ENCODE results near the gene DNAJB1.
A peak's percentile ranks its signal among the peaks of the same experiment; 100 is the strongest.
"Not testable (repeated sequence)": the region's sequence is repeated elsewhere in the genome, so short reads cannot be mapped to it uniquely, and the experiment has no call there.

The DNAJB1 gene

DNA sequence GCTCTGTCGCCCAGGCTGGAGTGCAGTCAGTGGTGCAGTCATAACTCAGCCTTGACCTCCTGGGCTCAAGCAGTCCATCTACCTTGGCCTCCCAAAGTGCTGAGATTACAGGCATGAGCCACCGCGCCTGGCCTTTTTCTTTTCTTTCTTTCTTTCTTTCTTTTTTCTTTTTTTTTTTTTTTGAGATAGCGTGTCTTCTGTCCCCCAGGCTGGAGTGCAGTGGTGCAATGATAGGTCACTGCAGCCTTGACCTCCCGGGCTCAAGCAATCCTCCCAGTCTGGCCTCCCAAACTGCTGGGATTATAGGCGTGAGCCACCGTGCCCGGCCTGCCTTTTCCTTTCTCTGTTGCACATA is 33.8 kb upstream of the DNAJB1 start:
- DNase-seq = not testable (repeated sequence)

- DNase-seq = not testable (repeated sequence)
Measured at GRCh38 chr19:14551134-14552005, 33.2 kb upstream of the DNAJB1 start.

DNA sequence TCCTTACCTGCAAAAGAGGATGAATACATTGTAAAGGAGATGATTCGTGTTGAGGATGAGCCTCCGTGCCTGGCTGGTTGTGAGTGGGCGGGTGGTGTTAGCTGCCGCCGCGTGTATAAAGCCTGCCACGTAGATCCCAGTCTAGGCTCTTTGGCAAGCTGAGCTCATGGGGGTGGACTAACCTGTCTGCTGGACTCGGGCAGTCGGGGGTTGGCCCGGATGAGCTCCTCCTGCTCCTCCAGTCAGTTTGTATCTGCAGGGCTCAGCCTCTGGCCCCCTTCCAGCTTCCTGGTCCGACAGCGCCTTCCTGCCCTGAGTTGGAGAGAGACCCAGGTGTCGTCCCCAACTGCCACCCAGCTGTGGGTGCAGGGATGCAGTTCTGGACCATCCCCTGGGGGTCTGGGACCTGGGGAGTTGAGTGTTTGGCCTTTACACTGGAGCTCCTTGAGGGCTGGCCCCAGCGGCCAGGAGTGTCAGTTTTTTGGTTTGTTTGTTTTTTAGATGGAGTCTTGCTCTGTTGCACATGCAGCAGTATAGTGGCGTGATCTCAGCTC is 32.1 kb upstream of the DNAJB1 start:
- DNase-seq = no peak

GRCh38 chr19:14545716-14546082 is 27.5 kb upstream of the DNAJB1 start:
- DNase-seq = no peak

GRCh38 chr19:14544977-14545715 is 26.9 kb upstream of the DNAJB1 start:
- peak; percentile 67 for DNase-seq

DNA sequence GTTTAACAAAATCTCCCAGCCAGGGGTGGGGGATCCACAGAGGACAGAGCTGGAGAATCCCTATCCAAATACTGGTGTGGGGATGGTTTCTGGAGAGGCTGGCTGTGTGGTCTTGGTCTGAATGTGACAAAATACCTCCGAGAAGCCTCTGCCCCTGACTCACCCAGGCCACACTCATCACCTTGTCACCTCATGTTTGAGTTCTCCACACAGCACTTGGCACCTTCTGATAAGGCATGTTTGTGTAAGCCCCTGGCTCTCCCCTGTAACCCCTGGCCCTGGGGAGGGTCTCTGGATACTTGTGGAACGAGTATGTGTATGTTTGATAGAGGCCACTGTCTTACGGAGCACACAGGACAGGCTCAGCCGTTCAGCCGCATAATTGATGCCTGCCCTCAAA is 25.9 kb upstream of the DNAJB1 start:
- DNase-seq = no peak

GRCh38 chr19:14542711-14543328 is 24.6 kb upstream of the DNAJB1 start:
- no peak for DNase-seq

- DNase-seq = not testable (repeated sequence)
Measured at GRCh38 chr19:14541979-14542378, 23.8 kb upstream of the DNAJB1 start.

GRCh38 chr19:14540741-14541525 is 22.7 kb upstream of the DNAJB1 start:
- DNase-seq = no peak

GRCh38 chr19:14536926-14537692 is 18.9 kb upstream of the DNAJB1 start:
- no peak for DNase-seq

- DNase-seq = no peak
Measured at GRCh38 chr19:14533450-14533849, 15.3 kb upstream of the DNAJB1 start.

- no peak for DNase-seq
Measured at GRCh38 chr19:14530506-14530905, 12.3 kb upstream of the DNAJB1 start.

DNA sequence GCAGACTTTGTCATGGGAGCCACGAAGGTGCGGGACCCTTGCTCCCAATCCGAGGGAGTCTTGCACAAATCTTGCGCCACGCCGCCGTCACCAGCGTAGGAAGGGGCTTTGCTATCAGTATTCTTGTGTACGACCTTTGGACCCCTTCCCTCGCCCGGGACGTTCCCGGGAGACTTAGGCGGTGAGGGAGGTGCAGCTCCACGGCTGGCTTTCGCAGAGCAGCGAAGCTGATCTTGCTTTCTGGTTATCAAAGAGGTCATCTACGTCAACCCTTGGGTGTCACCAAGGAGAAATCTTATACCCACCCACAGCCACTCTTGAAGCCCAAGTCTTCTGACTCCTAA is 11.8 kb upstream of the DNAJB1 start:
- no peak for DNase-seq

- peak; percentile 95 for DNase-seq
Measured at GRCh38 chr19:14529254-14530004, 11.2 kb upstream of the DNAJB1 start, which contains the start of gene TECR. Gene TECR, plus strand, starts transcription at chr19:14529594. Its CDS starts 103 bp downstream, at chr19:14529697.

DNA sequence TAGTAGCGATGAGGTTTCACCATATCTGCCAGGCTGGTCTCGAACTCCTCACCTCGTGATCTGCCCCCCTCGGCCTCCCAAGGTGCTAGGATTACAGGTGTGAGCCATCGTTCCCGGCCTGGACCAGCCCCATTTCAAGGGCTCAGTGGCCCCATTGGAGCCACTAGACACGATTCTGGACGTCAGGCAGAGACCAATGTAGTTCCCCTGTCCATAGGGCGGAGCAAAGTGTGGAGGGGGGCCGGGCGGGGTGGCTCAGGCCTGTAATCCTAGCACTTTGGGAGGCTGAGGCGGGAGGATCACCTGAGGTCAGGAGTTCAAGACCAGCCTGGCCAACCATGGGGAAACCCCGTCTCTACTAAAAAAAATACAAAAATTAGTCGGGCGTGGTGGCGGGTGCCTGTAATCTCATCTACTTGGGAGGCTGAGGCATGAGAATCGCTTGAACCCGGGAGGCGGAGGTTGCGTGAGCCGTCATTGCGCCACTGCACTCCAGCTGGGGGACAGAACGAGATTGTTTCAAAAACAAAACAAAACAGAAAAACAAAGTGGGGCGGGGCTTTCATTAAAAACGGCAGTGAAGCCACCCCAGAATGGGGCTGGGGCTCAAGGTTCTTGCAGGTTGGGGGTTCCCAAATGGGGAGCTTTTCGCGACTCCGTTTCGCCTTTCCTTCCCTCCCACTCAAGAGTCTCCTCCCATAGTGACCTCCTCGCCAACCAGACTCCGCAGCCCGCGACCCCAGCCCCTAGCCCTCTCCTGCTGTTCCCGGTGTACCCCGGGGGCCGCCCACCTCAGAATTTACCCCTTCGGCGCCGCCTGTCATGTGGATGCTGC is 10.4 kb upstream of the DNAJB1 start:
- no peak for DNase-seq

- no peak for DNase-seq
Measured at GRCh38 chr19:14526423-14526822, 8.2 kb upstream of the DNAJB1 start.

DNA sequence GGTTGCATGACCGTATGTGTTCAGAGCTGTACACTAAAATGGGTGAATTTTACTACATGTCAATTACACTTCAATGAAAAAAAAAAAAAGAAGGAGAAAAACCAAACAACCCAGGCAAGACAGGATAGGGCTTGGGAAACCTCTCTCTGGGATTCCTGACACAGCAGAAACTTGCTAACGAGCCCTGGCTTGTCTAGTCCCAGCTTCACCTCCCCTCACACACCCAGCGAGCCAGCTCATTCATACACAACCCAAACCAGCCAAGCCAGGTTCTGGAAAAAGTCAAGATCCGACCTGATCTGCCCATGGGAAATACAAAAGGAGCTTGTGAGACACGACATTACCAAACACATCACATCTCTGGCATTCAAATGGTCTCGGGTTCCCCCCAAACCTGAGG is 7.5 kb upstream of the DNAJB1 start:
- no peak for DNase-seq

DNA sequence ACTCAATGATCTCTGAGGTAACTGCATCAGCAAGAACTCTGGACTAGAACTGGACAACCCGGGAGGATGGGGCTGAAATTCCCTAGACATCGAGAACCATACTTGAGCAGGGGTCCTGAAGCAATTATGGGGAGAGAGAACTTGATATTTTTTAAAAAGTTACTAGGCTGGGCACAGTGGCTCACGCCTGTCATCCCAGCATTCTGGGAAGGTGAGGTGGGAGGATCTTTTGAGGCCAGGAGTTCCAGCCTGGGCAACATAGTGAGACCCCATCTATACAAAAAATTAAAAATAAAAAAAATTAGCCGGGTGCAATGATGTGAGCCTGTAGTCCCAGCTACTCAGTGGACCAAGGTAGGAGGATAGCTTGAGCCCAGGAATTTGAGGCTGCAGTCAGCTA is 2.3 kb upstream of the DNAJB1 start:
- no peak for DNase-seq

DNA sequence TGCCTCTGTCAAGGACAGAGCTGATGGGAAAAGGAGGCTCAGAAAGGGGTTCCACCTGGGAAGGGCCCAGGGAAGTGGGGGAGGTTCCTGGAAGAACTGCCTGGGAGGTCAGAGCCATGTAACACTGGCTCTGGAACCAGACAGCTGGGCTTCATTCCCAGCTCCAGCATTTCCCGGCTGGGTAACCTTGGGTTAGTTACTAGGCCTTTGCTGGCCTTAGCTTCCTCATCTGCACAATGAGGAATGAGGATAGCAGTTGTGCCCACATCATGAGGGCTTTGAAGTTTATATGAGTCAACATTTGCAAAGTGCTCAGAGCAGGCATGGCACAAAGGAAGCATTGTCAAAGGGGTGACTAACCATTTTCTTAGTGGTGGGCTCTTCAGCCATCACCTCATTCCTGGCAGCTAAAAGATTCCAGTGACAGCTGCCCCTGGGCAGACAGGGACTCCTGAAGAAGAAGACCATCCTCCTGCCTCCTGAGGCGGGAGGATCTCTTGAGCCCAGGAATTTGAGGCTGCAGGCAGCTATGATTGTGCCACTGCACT is 1.7 kb upstream of the DNAJB1 start:
- no peak for DNase-seq
